BE2C (cell line): ENCODE results near the gene BAX.

Experiments
- DNase-seq: peaks from one replicate; pipeline ENCODE4 v3.0.0-alpha.2; 2020
- H3K27me3 ChIP-seq: fragments of 250-450 bp; sonication (Bioruptor Pico); 2 replicates; pipeline ENCODE4 v1.5.1; 2020; ENCODE audit warnings: mild to moderate bottlenecking
- H3K36me3 ChIP-seq: fragments of 250-450 bp; sonication (Bioruptor Pico); 2 replicates; pipeline ENCODE4 v1.5.1; 2020; ENCODE audit warnings: mild to moderate bottlenecking
- H3K4me1 ChIP-seq: fragments of 250-450 bp; sonication (Bioruptor Pico); 2 replicates; pipeline ENCODE4 v1.5.1; 2020
- H3K4me3 ChIP-seq: 2 replicates; pipeline ENCODE4 v1.5.1; 2011; ENCODE audit warnings: low read depth, low read length
- H3K9me3 ChIP-seq: fragments of 250-450 bp; sonication (Bioruptor Pico); 2 replicates; pipeline ENCODE4 v1.5.1; 2020
- TF ChIP-seq, protein P1 (sequence below): IDR thresholded peaks from 2 replicates; pipeline ENCODE4 v1.5.1; 2012; ENCODE audit warnings: mild to moderate bottlenecking, low read depth, low read length

The BAX gene

DNA sequence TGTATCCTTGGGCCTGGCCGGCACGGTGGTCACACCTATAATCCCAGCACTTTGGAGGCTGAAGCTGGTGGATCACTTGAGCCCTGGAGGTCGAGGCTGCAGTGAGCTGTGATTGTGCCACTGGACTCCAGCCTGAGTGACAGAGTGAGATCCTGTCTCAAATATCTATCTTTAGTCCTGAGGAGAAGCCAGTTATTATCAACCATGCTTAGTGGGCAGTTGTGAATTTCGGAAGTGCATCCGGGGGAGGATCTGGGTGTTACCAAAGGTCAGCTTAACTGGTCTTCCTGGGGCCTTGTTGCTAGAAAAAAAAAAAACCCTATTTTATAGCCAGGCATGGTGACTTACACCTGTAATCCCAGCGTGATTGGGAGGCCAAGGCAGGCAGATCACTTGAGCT lies 11.6 kb upstream of the BAX start:
- no peaks in the 10 kb centered on the region for H3K36me3 ChIP-seq
- H3K27me3 ChIP-seq = no peaks in the 10 kb centered on the region
- H3K4me3 ChIP-seq = no peak overlapping the region
- no peaks in the 10 kb centered on the region for H3K9me3 ChIP-seq
- TF ChIP-seq, protein P1, sequence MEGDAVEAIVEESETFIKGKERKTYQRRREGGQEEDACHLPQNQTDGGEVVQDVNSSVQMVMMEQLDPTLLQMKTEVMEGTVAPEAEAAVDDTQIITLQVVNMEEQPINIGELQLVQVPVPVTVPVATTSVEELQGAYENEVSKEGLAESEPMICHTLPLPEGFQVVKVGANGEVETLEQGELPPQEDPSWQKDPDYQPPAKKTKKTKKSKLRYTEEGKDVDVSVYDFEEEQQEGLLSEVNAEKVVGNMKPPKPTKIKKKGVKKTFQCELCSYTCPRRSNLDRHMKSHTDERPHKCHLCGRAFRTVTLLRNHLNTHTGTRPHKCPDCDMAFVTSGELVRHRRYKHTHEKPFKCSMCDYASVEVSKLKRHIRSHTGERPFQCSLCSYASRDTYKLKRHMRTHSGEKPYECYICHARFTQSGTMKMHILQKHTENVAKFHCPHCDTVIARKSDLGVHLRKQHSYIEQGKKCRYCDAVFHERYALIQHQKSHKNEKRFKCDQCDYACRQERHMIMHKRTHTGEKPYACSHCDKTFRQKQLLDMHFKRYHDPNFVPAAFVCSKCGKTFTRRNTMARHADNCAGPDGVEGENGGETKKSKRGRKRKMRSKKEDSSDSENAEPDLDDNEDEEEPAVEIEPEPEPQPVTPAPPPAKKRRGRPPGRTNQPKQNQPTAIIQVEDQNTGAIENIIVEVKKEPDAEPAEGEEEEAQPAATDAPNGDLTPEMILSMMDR = no peak
- DNase-seq = no peak
- no peaks in the 10 kb centered on the region for H3K4me1 ChIP-seq

DNA sequence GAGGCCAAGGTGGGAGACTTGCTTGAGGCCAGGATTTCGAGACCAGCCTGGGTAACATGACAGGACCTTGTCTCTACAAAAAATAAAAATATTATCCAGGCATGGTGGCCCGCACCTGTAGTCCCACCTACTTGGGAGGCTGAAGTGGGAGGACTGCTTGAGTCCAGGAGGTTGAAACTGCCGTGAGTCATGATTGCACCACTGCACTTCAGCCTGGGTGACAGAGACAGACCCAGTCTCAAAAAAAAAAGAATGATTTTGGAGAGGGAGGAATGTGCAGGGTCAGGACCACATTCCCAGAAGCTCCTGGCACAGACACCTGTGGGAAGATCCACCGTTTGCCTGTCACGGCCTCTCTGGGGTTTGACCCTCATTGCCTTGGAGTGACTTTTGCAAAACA lies 9.3 kb upstream of the BAX start:
- H3K4me3 ChIP-seq = no peak overlapping the region
- TF ChIP-seq, protein P1 = no peak
- no peak for DNase-seq
- no peaks in the 10 kb centered on the region for H3K9me3 ChIP-seq
- no peaks in the 10 kb centered on the region for H3K4me1 ChIP-seq
- H3K27me3 ChIP-seq = no peaks in the 10 kb centered on the region
- no peaks in the 10 kb centered on the region for H3K36me3 ChIP-seq

DNA sequence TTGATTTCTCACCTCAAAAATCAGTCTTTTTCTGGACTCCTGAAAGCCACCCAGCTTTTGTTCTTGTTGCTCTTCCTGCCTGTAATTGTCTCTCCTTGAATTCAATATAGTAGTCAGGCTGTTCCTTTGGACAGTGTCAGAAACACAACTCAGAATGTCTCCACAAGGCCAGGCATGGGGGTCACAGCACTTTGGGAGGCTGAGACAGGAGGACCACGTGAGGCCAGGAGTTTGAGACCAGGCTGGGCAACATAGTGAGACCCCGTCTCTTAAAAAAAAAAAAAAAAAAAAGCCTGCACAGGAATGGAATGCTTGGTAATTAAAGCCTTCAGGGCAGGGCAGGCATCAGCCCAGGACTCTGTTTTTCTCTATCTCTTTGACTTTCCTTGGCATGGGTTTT lies 8.9 kb upstream of the BAX start:
- no peak for DNase-seq
- H3K36me3 ChIP-seq = no peaks in the 10 kb centered on the region
- H3K27me3 ChIP-seq = no peaks in the 10 kb centered on the region
- H3K4me3 ChIP-seq = no peak overlapping the region
- H3K9me3 ChIP-seq = no peaks in the 10 kb centered on the region
- no peaks in the 10 kb centered on the region for H3K4me1 ChIP-seq
- TF ChIP-seq, protein P1 = no peak

DNA sequence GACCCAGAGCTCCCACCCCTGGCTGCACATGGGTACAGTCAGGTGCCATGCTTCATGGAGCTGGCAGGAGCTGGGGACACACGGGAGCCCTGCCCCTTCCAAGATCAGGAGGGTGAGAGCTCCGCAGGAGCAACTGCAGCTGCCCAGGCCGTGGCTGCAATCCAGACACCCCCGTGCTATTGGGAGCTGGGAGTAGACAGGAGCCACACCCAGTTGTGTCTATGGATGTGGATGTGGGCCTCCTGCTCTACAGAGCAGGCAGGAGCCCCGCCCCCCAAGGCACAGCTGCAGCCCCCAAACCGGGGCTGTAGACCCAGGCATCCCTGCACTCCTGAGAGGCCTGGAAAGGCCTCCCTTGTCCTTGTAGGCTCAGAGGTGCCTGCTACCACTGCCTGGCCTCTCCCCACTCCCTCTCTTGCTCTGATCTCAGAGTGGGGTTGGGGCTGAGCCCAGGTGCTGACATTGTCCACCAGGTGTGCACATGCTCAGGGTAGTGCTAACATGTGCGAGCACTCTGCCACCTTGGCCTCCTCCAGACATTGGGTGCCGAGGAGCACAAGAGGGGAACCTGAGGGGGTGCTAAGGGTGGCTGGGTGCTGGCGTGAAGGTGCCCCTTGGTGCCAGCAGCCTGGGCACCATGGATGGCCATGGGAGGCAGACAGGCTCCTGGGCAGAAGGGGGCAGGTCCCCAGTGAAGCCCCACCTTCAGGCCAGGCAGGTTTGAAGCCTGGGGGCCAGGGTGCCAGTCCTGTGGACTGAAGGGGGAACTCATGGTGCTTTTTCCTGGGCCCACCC lies 8.0 kb upstream of the BAX start:
- TF ChIP-seq, protein P1 = no peak
- Histone ChIP-seq H3K4me1 (no peaks in the 10 kb centered on the region), H3K4me3 (no peak overlapping the region), H3K9me3 (no peaks in the 10 kb centered on the region), H3K27me3 (no peaks in the 10 kb centered on the region), H3K36me3 (no peaks in the 10 kb centered on the region)
- no peak for DNase-seq

DNA sequence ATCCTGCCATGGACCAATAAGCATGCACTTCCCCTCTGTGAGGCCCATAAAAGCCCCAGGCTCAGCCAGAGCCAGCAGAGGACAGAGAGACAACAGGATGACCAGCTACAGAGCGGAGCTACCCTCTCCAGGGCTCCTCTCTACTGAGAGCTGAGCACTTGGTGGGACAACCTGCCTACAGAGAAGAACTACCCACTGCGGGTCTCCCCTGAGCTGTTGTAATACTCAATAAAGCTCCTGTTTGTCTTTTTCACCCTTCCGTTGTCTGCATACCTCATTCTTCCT lies 7.5 kb upstream of the BAX start:
- Histone ChIP-seq H3K4me3 (no peak overlapping the region), H3K27me3 (no peaks in the 10 kb centered on the region), H3K36me3 (no peaks in the 10 kb centered on the region), H3K4me1 (no peaks in the 10 kb centered on the region), H3K9me3 (no peaks in the 10 kb centered on the region)
- DNase-seq = no peak
- TF ChIP-seq, protein P1 = no peak

GRCh38 chr19:48950159-48950558 lies 4.5 kb upstream of the BAX start:
- Histone ChIP-seq H3K4me3 (no peak overlapping the region), H3K9me3 (no peaks in the 10 kb centered on the region), H3K4me1 (no peaks in the 10 kb centered on the region), H3K27me3 (no peaks in the 10 kb centered on the region), H3K36me3 (no peaks in the 10 kb centered on the region)
- TF ChIP-seq, protein P1 = no peak
- no peak for DNase-seq
